HEK293T (cell line): Measurements from ENCODE around the gene CPED1.

Experiments used
- CTCF ChIA-PET: fragments of 350-600 bp; formaldehyde crosslinking; extraction: SDS; loops from one replicate; lab custom pipeline; 2021; ENCODE audit warnings: antibody characterized with exemption, inconsistent platforms; lab: Yijun Ruan, JAX
- POLR2A ChIA-PET: fragments of 350-600 bp; formaldehyde crosslinking; extraction: SDS; loops from one replicate; lab custom pipeline; 2020; ENCODE audit warnings: antibody characterized with exemption, inconsistent platforms; lab: Yijun Ruan, JAX
- DNase-seq: peaks from one replicate; pipeline ENCODE4 v3.0.0; 2012; ENCODE audit warnings: mixed read lengths; ENCODE audit errors: extremely low spot score
- ARNT ChIP-seq: fragments of 450-650 bp; IDR thresholded peaks from 2 replicates; pipeline ENCODE4 v1.6.1; 2017; ENCODE audit warnings: mild to moderate bottlenecking
- BHLHE40 ChIP-seq: fragments of 450-650 bp; IDR thresholded peaks from 2 replicates; pipeline ENCODE4 v1.6.1; 2016; ENCODE audit warnings: mild to moderate bottlenecking, moderate library complexity, borderline replicate concordance
- CTBP1 ChIP-seq: fragments of 450-650 bp; IDR thresholded peaks from 2 replicates; pipeline ENCODE4 v1.6.1; 2016; ENCODE audit warnings: borderline replicate concordance
- ELF4 ChIP-seq: fragments of 450-650 bp; IDR thresholded peaks from 2 replicates; pipeline ENCODE4 v1.6.1; 2017; ENCODE audit warnings: antibody characterized with exemption
- FOXA1 ChIP-seq: fragments of 450-650 bp; IDR thresholded peaks from 2 replicates; pipeline ENCODE4 v1.6.1; 2016; ENCODE audit warnings: mild to moderate bottlenecking
- FOXK2 ChIP-seq: fragments of 450-650 bp; IDR thresholded peaks from 2 replicates; pipeline ENCODE4 v1.6.1; 2016; ENCODE audit warnings: mild to moderate bottlenecking
- FOXM1 ChIP-seq: fragments of 450-650 bp; IDR thresholded peaks from 2 replicates; pipeline ENCODE4 v1.6.1; 2017; ENCODE audit warnings: mild to moderate bottlenecking, borderline replicate concordance
- HDGF ChIP-seq: fragments of 450-650 bp; IDR thresholded peaks from 2 replicates; pipeline ENCODE4 v1.6.1; 2017; ENCODE audit warnings: antibody characterized with exemption, borderline replicate concordance
- L3MBTL2 ChIP-seq: fragments of 450-650 bp; conservative IDR thresholded peaks from 2 replicates; pipeline ENCODE4 v1.6.1; 2016; ENCODE audit warnings: mild to moderate bottlenecking
- LEF1 ChIP-seq: fragments of 450-650 bp; IDR thresholded peaks from 2 replicates; pipeline ENCODE4 v1.6.1; 2017; ENCODE audit warnings: mild to moderate bottlenecking, borderline replicate concordance
- NFRKB ChIP-seq: fragments of 450-650 bp; IDR thresholded peaks from 2 replicates; pipeline ENCODE4 v1.6.1; 2016; ENCODE audit warnings: mild to moderate bottlenecking, moderate library complexity
- PKNOX1 ChIP-seq: fragments of 450-650 bp; IDR thresholded peaks from 2 replicates; pipeline ENCODE4 v1.6.1; 2016
- SP1 ChIP-seq: fragments of 450-650 bp; IDR thresholded peaks from 2 replicates; pipeline ENCODE4 v1.6.1; 2017
- SUZ12 ChIP-seq: fragments of 450-650 bp; IDR thresholded peaks from 2 replicates; pipeline ENCODE4 v1.6.1; 2016; ENCODE audit warnings: mild to moderate bottlenecking
- TARDBP ChIP-seq: fragments of 450-650 bp; IDR thresholded peaks from 2 replicates; pipeline ENCODE4 v1.6.1; 2016
- ZNF384 ChIP-seq: fragments of 450-650 bp; IDR thresholded peaks from 2 replicates; pipeline ENCODE4 v1.6.1; 2016

CPED1 gene

GRCh38 chr7:121084256-121084655, 95.7 kb downstream of the CPED1 start:
- DNase-seq = no peak
- TF ChIP-seq SUZ12 = no peak
- POLR2A ChIA-PET = no interaction called here
- CTCF ChIA-PET = interaction anchor here (0.5 kb wide), 1 partner anchor 86 kb away, joined by 7 read pairs; no protein-coding TSS in a partner anchor

- no peak for DNase-seq
- TF ChIP-seq FOXA1 (no peak), PKNOX1 (no peak), FOXK2 (no peak), ELF4 (no peak), SUZ12 (no peak), BHLHE40 (no peak), ZNF384 (no peak), L3MBTL2 (no peak)
- POLR2A ChIA-PET = no interaction called here
- CTCF ChIA-PET = no interaction called here
Measured at GRCh38 chr7:121084748-121085336, 96.3 kb downstream of the CPED1 start.

- DNase-seq = no peak
- ChIA-PET CTCF (interaction anchor here (1.7 kb wide), 1 partner anchor 98 kb away, joined by 4 read pairs; no protein-coding TSS in a partner anchor), POLR2A (no interaction called here)
- TF ChIP-seq ARNT (no peak), ELF4 (no peak), HDGF (no peak), LEF1 (no peak), FOXA1 (no peak)
Measured at GRCh38 chr7:121085922-121086321, 97.4 kb downstream of the CPED1 start.

GRCh38 chr7:121088870-121089269, 100.4 kb downstream of the CPED1 start:
- ChIA-PET POLR2A (no interaction called here), CTCF (no interaction called here)
- TF ChIP-seq ARNT (no peak), TARDBP (no peak), BHLHE40 (no peak), HDGF (no peak), LEF1 (no peak), SP1 (no peak), FOXM1 (no peak), PKNOX1 (no peak), SUZ12 (no peak), L3MBTL2 (no peak)
- DNase-seq = no peak

- no peak for TF ChIP-seq ELF4
- no peak for TF ChIP-seq SP1
- no peak for DNase-seq
- CTCF ChIA-PET = no interaction called here
- POLR2A ChIA-PET = no interaction called here
Measured at GRCh38 chr7:121094829-121095228, 106.3 kb downstream of the CPED1 start.

GRCh38 chr7:121097577-121097976, 109.1 kb downstream of the CPED1 start:
- TF ChIP-seq ZNF384 (no peak), ELF4 (no peak), FOXM1 (no peak), ARNT (no peak), HDGF (no peak), NFRKB (no peak), SP1 (no peak), L3MBTL2 (peak; percentile 72)
- ChIA-PET CTCF (no interaction called here), POLR2A (no interaction called here)
- no peak for DNase-seq

- no peak for DNase-seq
- CTCF ChIA-PET = interaction anchor here (0.6 to 1.3 kb wide), 5 partner anchors 9 to 334 kb away, joined by 3 to 5 read pairs (median 3); no protein-coding TSS in a partner anchor
- TF ChIP-seq SUZ12 (no peak), ELF4 (no peak), FOXA1 (no peak), LEF1 (no peak), BHLHE40 (no peak), NFRKB (no peak), ARNT (no peak), L3MBTL2 (no peak), SP1 (no peak), PKNOX1 (no peak), CTBP1 (no peak), FOXK2 (no peak), ZNF384 (no peak), HDGF (no peak), FOXM1 (no peak), TARDBP (no peak)
- POLR2A ChIA-PET = no interaction called here
Measured at GRCh38 chr7:121099572-121099971, 111.1 kb downstream of the CPED1 start.
